Measurements from ENCODE around the gene SIRT7.

SIRT7 gene

GRCh38 chr17:81961521-81962498, 43.8 kb upstream of the SIRT7 start:
- TF ChIP-seq CTCF (IDR thresholded peaks at IDR 0.05; ENCODE audit: insufficient read depth, missing control alignments) = no peak
- DNase-seq (ENCODE audit: insufficient read length, low spot score) (no peak), FAIRE-seq (no peak)

GRCh38 chr17:81961087-81961511, 43.1 kb upstream of the SIRT7 start, which contains the start of gene NOTUM:
Gene NOTUM (minus strand): TSS chr17:81961187. CDS start chr17:81960909, 278 bp downstream.
- no peak for TF ChIP-seq CTCF (IDR thresholded peaks at IDR 0.05; ENCODE audit: insufficient read depth, missing control alignments)
- FAIRE-seq = no peak
- DNase-seq (ENCODE audit: insufficient read length, low spot score) = no peak

- no peak for DNase-seq (ENCODE audit: insufficient read length, low spot score)
- no peak for FAIRE-seq
- TF ChIP-seq CTCF (IDR thresholded peaks at IDR 0.05; ENCODE audit: insufficient read depth, missing control alignments) = no peak
Measured at GRCh38 chr17:81960130-81960958, 42.4 kb upstream of the SIRT7 start.

GRCh38 chr17:81959362-81960129, 41.6 kb upstream of the SIRT7 start:
- TF ChIP-seq CTCF (IDR thresholded peaks at IDR 0.05; ENCODE audit: insufficient read depth, missing control alignments) = peak; percentile 98
- DNase-seq (ENCODE audit: insufficient read length, low spot score) (peak; percentile 77), FAIRE-seq (no peak)

GRCh38 chr17:81958633-81959342, 40.8 kb upstream of the SIRT7 start:
- no peak for DNase-seq (ENCODE audit: insufficient read length, low spot score)
- TF ChIP-seq CTCF (IDR thresholded peaks at IDR 0.05; ENCODE audit: insufficient read depth, missing control alignments) = no peak
- FAIRE-seq = no peak

All from D721Med (cell line).